Endodermal cell (in vitro differentiated cells): ENCODE measurements around the gene CMPK1. TPM values are rescaled to one million over a fixed set of nuclear protein-coding genes. Genes with fewer than 3 reads are reported as not detected.

Source experiments
- DNase-seq: peaks from one replicate; pipeline ENCODE4 v3.0.0-alpha.2; 2017
- H3K27ac ChIP-seq: 2 replicates; pipeline ENCODE4 v1.5.1; 2013; ENCODE audit warnings: mild to moderate bottlenecking, low read depth, low read length, moderate library complexity
- H3K27me3 ChIP-seq: 2 replicates; pipeline ENCODE4 v1.6.1; 2013; ENCODE audit warnings: mild to moderate bottlenecking, low read length, moderate library complexity; ENCODE audit not compliant: insufficient read depth, control insufficient read depth, poor library complexity, severe bottlenecking
- H3K36me3 ChIP-seq: 2 replicates; pipeline ENCODE4 v1.7.0; 2013; ENCODE audit warnings: mild to moderate bottlenecking, low read length, moderate library complexity; ENCODE audit not compliant: control insufficient read depth, insufficient read depth
- H3K4me1 ChIP-seq: one replicate; pipeline ENCODE4 v1.7.0; 2013; ENCODE audit warnings: low read length; ENCODE audit not compliant: control insufficient read depth, insufficient read depth
- H3K4me3 ChIP-seq: 2 replicates; pipeline ENCODE4 v1.5.1; 2013; ENCODE audit warnings: mild to moderate bottlenecking, low read length, moderate library complexity
- H3K9ac ChIP-seq: 2 replicates; pipeline ENCODE4 v1.6.1; 2013; ENCODE audit warnings: mild to moderate bottlenecking, low read length, moderate library complexity; ENCODE audit not compliant: poor library complexity, severe bottlenecking; ENCODE audit errors: extremely low read depth
- H3K9me3 ChIP-seq: 2 replicates; pipeline ENCODE4 v1.6.1; 2013; ENCODE audit warnings: mild to moderate bottlenecking, low read length, moderate library complexity; ENCODE audit not compliant: control insufficient read depth
- H3K27ac Mint-ChIP-seq: 2 replicates; pipeline ENCODE4 v1.8.0; 2020; ENCODE audit warnings: mixed read lengths
- H3K27me3 Mint-ChIP-seq: 2 replicates; pipeline ENCODE4 v1.8.0; 2021; ENCODE audit warnings: mild to moderate bottlenecking, mixed read lengths; ENCODE audit not compliant: insufficient read depth
- H3K36me3 Mint-ChIP-seq: 2 replicates; pipeline ENCODE4 v1.8.0; 2020; ENCODE audit warnings: low read depth, mixed read lengths
- H3K4me1 Mint-ChIP-seq: 2 replicates; pipeline ENCODE4 v1.8.0; 2020; ENCODE audit warnings: mixed read lengths
- H3K4me3 Mint-ChIP-seq: 2 replicates; pipeline ENCODE4 v1.8.0; 2020; ENCODE audit warnings: mild to moderate bottlenecking, moderate library complexity, mixed read lengths
- H3K9me3 Mint-ChIP-seq: 2 replicates; pipeline ENCODE4 v1.8.0; 2020; ENCODE audit warnings: mild to moderate bottlenecking, mixed read lengths
- CTCF ChIP-seq: fragments of 200-600 bp; sonication (generic); conservative IDR thresholded peaks from 2 replicates; pipeline ENCODE4 v1.5.0; 2021; ENCODE audit warnings: antibody characterized with exemption, mild to moderate bottlenecking
- WGBS, 2 experiments: methylation state at CpG; one replicate each; pipeline versions ENCODE4 v1.1.5 to v1.1.7; 2013; ENCODE audit warnings: missing lambda C conversion rate in 2 of 2, mixed read lengths in 1 of 2; ENCODE audit not compliant: insufficient coverage in 1 of 2, insufficient read length in 1 of 2; 5-methylcytosine and 5-hydroxymethylcytosine counted together
- total RNA-seq, 2 donors: library from RNA; stranded (reverse); fragmentation: NEBNext Ultra II Directional in 1 of 2; extraction: Animal tissue kit (Norgen Biotek cat#: 25700) in 1 of 2; gene quantifications; 2 replicates in 1 of 2; 3 replicates in 1 of 2; pipeline ENCODE4 v1.2.1, GENCODE V29; 2021

CMPK1 gene
- total RNA-seq, 2 donors from 2014 or later: 41.6 to 42.0 TPM

DNA sequence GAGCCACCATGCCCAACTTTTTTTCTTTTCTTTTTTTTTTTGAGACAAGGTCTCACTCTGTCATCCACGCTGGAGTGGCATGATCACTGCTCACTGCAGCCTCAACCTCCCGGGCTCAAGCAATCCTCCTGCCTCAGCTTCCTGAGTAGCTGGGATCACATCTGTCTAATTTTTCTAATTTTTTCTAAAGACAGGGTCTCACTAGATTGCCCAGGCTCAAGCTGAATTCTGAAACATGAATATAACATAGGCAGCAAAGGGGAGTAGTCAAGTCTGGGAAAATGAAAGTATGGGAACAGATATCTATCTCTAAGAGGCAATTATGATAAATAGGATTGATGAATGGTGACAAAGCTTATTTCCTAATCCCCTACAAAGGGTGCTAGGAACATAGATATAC is 7.3 kb upstream of the CMPK1 start:
- 64% methylated on average over 2 of the region's 2 CpGs for WGBS, 2 experiments
- H3K4me1 Mint-ChIP-seq: peaks cover 5% of the 10 kb centered on the region
- no peaks in the 10 kb centered on the region for H3K27me3 ChIP-seq

GRCh38 chr1:47328992-47329391 is 4.6 kb upstream of the CMPK1 start:
- H3K4me1 ChIP-seq: no peaks in the 10 kb centered on the region
- no peak overlapping the region for H3K27ac Mint-ChIP-seq
- no peaks in the 10 kb centered on the region for H3K27me3 Mint-ChIP-seq
- no peak overlapping the region for H3K4me3 Mint-ChIP-seq
- H3K9me3 ChIP-seq: no peaks in the 10 kb centered on the region
- WGBS, 2 experiments: 91 to 100% methylated on average over 2 to 3 of the region's 3 CpGs
- no peaks in the 10 kb centered on the region for H3K36me3 ChIP-seq
- no peak for TF ChIP-seq CTCF
- no peak overlapping the region for H3K27ac ChIP-seq
- H3K9me3 Mint-ChIP-seq: no peaks in the 10 kb centered on the region
- DNase-seq: no peak
- no peaks in the 10 kb centered on the region for H3K36me3 Mint-ChIP-seq
- H3K4me3 ChIP-seq: no peak overlapping the region
- no peak overlapping the region for H3K9ac ChIP-seq
- H3K4me1 Mint-ChIP-seq: no peaks in the 10 kb centered on the region
- no peaks in the 10 kb centered on the region for H3K27me3 ChIP-seq

More for the DNA sequence above, 7.3 kb upstream of the CMPK1 start:
- Mint-ChIP-seq H3K27me3 (no peaks in the 10 kb centered on the region), H3K4me3 (no peak overlapping the region), H3K27ac (no peak overlapping the region), H3K36me3 (no peaks in the 10 kb centered on the region), H3K9me3 (no peaks in the 10 kb centered on the region)
- no peaks in the 10 kb centered on the region for H3K9me3 ChIP-seq
- no peak overlapping the region for H3K27ac ChIP-seq
- no peak overlapping the region for H3K4me3 ChIP-seq
- no peak for DNase-seq
- no peaks in the 10 kb centered on the region for H3K4me1 ChIP-seq
- no peak overlapping the region for H3K9ac ChIP-seq
- no peak for TF ChIP-seq CTCF
- H3K36me3 ChIP-seq: no peaks in the 10 kb centered on the region

GRCh38 chr1:47330212-47330611 is 3.4 kb upstream of the CMPK1 start:
- Mint-ChIP-seq H3K4me1 (peaks cover 6% of the 10 kb centered on the region), H3K27me3 (no peaks in the 10 kb centered on the region), H3K27ac (no peak overlapping the region), H3K9me3 (no peaks in the 10 kb centered on the region), H3K4me3 (no peak overlapping the region), H3K36me3 (no peaks in the 10 kb centered on the region)
- H3K4me3 ChIP-seq: no peak overlapping the region
- TF ChIP-seq CTCF: no peak
- no peaks in the 10 kb centered on the region for H3K4me1 ChIP-seq
- H3K9me3 ChIP-seq: no peaks in the 10 kb centered on the region
- H3K36me3 ChIP-seq: no peaks in the 10 kb centered on the region
- no peak overlapping the region for H3K9ac ChIP-seq
- DNase-seq: no peak
- H3K27ac ChIP-seq: no peak overlapping the region
- WGBS, 2 experiments: 100% methylated on average over 1 of the region's 1 CpG; no CpG with 5 or more reads in 1 of the 2 experiments
- no peaks in the 10 kb centered on the region for H3K27me3 ChIP-seq
